HG02798 (cell line): ENCODE data around the gene ANOS1.
"Not testable (repeated sequence)": the region's sequence is repeated elsewhere in the genome, so short reads cannot be mapped to it uniquely, and the experiment has no call there.

ENCODE experiments used
- ATAC-seq: cut with Tn5 transposase; IDR thresholded peaks from one replicate; pipeline ENCODE4 v1.9.1; 2021; ENCODE audit warnings: mild to moderate bottlenecking; ENCODE audit not compliant: unreplicated experiment, poor library complexity

ANOS1 gene, protein sequence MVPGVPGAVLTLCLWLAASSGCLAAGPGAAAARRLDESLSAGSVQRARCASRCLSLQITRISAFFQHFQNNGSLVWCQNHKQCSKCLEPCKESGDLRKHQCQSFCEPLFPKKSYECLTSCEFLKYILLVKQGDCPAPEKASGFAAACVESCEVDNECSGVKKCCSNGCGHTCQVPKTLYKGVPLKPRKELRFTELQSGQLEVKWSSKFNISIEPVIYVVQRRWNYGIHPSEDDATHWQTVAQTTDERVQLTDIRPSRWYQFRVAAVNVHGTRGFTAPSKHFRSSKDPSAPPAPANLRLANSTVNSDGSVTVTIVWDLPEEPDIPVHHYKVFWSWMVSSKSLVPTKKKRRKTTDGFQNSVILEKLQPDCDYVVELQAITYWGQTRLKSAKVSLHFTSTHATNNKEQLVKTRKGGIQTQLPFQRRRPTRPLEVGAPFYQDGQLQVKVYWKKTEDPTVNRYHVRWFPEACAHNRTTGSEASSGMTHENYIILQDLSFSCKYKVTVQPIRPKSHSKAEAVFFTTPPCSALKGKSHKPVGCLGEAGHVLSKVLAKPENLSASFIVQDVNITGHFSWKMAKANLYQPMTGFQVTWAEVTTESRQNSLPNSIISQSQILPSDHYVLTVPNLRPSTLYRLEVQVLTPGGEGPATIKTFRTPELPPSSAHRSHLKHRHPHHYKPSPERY

DNA sequence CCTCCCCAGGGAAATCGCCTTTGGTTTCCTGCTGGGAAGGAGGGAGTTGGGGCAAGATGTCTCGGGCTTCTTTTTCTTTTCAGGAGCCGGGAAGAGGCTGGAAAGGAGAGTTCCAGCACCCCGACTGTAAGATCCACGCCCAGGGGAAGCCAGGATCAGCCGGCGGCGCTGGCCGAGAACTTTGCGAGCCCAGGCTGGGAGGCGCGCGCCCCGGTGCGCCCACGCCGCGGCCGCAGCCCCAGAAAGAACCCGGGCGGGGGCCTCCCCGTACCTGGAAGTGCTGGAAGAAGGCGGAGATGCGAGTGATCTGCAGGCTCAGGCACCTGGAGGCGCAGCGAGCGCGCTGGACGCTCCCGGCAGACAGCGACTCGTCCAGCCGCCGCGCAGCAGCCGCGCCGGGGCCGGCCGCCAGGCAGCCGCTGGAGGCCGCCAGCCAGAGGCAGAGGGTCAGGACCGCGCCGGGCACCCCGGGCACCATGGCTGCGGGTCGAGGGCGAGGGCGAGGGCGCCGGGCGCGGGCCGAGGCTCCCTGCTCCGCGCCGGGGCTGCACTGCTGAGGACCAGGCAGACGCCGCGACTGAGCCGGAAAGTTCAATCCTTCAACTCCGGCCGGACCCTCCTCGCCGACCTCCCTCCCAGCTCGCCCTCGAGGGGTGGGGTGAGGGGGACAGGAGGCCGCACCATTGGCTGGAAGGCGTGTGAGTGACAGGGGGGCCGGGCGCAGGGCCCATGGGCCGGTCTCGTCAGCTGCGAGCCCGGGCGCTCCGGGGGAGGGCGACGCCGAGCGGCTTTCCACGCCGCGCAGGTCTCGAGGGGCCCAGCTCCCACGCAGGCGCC is at the start of gene ANOS1:
ANOS1 (minus strand) TSS at position 579 of the 837 bp plus-strand sequence; CDS start at position 478, 101 bp downstream.
- ATAC-seq: no peak

DNA sequence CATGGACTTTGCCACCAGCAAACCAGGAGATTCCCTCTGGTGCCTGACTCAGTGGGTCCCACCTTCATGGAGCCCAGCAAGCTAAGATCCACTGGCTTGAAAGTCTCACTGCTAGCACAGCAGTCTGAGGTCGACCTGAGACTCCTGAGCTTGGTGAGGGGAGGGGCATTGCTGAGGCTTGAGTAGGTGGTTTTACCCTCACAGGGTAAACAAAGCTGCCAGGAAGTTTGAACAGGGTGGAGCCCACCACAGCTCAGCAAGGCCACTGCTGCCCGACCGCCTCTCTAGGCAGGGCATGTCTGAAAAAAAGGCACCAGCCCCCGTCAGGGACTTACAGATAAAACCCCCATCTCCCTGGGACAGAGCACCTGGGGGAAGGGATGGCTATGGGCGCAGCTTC is 41.2 kb upstream of the ANOS1 start:
- ATAC-seq: no peak

DNA sequence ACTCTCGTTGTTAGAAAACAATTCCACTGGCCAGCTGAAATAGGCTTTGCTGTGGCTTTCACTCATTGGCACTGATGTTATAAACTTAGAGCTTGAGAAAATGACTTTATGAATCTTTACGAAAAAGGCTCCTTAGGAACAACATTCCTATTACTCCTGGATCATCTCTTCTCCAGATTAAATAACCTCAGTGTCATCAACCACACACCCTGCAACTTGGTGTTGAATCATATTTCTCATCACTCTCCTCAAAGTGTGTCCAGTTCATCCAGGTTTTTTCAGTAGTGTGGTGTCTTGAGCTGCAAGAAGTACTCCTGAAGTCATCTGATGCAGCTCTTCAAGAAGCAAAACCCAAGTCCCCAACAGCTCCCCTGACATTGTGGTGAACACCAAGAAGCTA is 28.1 kb upstream of the ANOS1 start:
- no peak for ATAC-seq

DNA sequence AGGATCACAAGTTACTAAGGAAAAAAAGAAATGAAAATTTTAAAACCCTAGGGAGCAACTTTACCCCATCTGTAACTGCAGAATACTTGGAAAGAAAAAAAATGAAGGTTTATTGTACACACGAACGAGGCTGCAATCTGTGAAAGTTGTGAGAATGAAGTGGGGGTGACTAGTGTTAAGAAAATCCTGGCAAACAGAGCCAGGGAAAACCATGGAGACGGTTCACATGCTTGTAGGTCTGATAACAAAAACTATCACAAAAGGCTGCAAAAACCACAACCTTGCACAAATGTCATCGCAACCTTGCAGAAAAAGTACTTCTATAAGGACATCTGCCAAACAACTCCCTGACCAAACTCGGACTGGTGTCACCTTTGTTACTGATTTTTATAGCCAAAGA is 26.8 kb upstream of the ANOS1 start:
- ATAC-seq: not testable (repeated sequence)

DNA sequence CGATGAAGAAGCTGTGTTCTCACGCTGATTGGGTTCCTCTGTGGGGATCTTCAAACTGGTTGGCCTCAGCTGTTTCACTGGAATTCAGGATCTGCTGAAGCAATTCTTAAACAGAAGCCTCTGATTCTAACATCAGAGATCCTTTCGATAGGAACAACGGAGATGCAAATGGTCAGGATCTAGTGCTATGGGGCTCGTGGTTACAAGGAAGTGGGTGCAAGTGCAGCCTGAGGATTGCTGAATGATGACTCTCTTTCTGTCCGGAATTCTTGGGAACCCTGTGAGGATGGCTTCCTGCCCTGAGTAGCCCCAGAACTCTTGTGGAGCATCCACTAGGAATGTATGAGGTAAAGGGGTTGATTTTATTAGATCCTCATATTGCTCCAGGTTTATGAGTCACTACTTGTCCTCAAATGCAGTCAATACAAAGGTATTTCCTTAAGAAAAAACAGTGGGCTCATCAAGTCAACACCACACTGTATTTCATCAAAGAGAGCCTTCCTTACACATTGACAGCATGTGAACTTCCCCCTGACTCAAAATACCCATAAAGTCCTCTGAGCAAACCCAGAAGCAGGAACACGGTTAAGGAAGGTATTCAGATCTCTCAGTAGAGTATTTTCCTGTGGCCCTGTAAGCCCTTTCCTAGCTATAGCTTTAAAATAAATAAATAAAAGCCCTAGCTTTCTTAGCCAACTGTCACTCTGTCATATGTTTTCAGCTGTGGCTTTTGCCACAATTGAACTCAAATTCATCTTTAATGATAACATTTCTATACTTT is 25.9 kb upstream of the ANOS1 start:
- ATAC-seq: not testable (repeated sequence)

DNA sequence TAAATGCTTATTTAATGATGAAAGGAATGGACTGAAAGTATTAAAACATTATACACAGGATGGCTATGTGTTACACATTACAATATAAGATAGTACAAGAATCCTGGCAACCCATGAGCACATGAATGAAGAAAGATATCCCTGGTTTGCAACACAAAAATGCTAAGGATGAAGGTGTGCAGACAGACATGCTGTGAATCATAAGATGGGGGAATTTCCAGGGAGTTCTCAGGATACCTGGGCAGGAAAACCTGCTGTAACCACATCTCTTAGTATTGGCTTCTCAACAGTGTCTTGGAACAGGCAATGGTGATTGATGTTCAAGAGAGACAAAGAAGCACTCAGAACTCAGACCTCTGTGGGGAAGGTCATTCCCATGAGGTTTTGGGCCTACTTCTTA is 23.9 kb upstream of the ANOS1 start:
- no peak for ATAC-seq

DNA sequence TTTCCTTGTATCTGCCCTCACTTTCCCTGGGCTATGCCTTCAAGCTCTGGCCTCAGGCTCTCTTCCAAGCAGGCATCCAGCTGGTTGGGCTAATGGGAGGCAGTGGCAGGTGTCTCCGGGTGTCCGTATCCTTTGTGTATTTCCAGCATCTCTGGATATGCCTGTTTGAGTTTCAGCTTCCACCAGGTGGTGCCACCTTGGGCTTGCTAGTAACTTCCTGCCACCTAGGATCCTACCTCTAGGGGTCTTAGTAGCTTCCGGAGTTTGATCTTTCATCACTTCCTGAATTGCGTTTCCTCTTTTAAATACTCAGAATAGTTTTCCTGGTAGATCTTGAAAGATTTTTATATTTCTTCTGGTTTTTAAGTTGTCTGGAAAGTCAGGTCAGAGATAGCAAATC is 23.2 kb upstream of the ANOS1 start:
- ATAC-seq: no peak

DNA sequence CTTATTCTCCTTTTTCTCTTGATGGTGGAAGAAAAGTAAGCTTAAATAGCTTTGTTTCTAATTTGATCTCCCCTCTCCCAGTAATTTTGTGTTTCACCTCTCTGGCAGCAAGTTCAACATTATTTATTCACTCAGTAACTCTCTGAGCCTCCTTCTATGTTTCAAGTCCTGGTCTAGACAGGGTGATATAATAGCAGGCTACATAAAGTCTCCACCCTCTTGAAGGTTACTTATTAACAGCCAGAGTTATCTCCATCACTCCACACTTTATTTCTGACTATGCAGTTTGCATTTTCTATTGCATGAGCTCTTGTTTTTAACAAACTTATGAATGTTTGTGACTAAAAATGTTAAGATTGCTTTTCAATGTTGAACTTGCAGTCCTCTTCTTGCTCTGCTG is 17.8 kb upstream of the ANOS1 start:
- ATAC-seq: no peak

DNA sequence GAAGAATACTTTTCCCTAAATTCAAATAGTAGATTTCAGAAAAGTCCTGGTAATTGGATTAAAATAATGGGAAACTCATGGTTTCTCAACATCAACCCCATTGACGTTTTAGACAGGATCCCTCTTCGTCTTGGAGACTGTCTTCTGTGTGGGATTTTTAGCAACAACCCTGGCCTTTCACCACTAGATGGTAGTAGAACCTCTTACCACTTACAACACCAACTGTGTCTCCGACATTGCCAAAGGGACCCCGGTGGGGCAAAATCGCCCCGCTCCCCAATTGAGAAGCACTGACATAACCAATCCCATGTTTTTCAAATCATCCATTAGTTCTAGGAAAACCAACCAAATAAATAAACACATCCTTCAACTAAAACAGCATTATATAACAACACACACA is 16.9 kb upstream of the ANOS1 start:
- peak; percentile 36 for ATAC-seq

DNA sequence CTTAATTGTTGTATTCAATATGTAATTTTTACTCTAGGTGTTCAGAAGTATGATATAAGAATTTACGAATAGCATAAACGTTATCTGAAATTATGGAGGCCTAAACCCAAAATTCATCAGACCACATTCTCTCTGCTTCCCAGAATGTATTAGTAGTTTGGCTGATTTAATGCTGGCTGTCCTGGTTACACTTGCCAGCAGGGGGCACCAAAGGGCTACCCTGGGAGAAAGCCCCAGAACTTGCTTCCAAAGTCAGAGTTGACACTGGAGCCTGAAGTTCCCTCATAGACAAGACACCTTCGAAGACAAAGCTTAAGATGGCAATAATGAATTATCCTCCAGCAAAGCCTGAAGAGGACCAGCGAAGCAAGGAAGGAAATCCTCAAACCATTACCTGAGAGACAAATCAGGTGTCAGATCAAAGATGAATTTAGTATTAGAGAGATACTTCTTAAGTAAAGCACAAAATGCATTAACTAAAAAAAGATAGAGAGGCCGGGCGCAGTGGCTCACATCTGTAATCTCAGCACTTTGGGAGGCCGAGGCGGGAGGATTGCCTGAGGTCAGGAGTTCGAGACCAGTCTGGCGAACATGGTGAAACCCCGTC is 11.3 kb upstream of the ANOS1 start:
- no peak for ATAC-seq

DNA sequence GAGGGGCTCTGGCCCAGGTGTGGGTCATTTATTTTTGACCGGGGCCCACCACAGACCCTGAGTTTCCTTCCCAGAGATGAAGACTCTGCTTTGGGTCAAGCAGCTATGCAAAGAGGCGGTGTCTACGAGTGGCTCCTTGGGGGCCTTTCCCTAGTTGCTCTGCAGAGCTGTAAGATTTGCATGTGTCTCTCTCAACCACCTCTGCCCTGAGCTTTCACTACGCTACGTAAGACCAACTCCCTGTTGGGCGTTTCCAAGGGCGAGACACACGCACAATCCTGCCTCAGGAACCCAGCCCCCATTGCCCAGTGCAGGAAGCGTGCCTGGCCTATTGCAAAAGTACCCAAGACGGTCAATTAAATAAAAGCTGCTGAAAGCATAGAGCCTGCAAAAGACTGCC is 10.0 kb upstream of the ANOS1 start:
- no peak for ATAC-seq

DNA sequence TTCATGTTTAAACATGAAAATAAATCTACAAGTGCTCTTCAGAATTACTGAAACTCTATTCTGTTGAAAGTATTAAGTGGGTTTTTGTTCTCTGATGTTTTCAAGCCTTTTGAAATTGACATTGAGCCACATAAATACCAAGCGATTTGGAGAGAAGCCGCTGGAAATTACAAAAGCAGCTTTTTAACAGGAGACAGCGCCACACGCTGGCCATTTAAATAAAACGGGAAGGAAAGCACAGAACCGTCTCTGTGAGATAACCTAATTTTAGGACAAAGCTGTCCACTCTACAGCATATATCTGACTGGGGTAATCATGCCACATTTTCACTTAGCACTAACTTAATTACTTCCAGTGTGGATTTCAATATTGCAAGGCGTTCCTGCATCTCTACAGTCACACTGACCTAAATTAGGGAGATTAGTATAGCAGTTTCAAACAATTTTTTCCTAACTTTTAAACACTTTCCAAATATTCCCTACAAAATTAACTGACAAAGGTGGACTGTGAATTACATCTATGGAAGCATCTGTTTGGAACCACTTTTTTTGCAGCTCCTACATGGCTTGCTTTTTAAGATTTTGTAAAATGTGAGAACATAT is 6.8 kb upstream of the ANOS1 start:
- no peak for ATAC-seq

DNA sequence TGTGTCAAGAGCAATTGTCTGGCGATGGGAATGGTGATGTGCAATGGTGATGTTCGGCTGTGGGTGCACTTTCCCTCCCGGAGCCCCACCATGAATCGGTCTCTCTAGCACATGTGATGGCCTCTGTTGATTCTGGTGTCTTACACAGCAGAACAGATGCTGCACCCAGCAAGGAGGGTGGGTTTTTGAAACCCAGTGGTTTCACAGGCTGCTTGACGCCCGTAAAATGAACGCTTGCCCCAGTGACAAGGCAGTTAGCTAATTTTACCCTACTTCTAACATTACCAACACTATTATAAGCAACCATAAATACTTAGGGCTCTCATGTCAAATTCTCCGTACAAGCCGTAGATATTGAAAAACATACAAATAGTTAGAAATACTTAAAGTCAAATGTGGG is 5.9 kb upstream of the ANOS1 start:
- ATAC-seq: no peak

DNA sequence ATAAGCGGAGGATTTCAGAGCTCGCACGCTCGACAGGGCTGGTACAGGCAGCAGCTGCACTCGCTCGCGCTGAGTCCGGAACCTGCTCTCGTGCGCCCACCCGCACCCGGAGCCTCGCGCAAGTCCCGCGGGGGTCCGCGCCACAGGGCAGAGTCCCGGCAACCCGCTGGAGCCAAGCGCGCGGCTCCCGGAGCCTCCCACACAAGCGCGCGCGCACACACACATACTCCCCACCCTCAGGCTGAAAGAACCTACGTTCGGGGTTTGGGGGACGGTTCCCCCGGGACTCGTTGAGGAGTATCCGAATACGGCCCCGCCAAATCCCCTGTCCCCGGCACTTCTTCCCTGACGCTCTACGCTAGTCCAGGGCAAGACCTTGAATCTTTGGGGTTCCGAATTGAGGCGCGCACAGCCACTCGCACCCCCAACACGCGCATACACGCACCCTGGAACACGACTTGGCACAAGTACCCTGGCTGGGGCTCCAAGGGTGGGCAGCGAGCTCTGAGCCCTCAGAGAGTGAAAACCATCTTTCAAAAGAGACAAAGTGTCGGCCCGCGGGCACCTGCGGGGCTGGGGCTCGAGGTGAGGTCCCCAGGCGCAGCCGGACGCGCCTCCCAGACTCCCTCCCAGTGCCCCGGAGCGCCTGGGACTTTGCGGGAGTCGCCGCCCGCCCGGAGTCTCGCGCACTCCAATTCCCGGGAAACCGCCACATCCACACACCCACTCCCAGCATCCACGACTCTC is 952 bp downstream of the ANOS1 start:
- no peak for ATAC-seq

DNA sequence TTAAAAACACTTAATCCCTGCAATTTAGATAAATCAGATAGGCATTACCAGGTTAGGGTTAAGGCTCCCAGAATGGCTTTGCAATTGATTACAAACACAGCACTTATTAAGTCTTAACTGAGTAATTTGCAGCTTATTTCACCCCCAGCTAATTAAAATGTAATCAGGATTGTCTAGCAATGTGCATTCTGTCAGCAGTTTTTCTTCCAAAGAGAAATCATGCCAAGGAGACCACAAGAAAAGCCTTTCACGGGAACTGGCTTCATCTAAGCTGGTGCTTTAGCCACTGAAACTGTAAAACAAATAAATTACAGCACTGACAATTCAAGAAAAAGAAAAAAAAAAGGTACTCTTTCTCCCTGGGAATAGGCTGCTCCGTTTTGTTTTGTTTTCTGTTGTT is 2.1 kb downstream of the ANOS1 start:
- ATAC-seq: no peak

DNA sequence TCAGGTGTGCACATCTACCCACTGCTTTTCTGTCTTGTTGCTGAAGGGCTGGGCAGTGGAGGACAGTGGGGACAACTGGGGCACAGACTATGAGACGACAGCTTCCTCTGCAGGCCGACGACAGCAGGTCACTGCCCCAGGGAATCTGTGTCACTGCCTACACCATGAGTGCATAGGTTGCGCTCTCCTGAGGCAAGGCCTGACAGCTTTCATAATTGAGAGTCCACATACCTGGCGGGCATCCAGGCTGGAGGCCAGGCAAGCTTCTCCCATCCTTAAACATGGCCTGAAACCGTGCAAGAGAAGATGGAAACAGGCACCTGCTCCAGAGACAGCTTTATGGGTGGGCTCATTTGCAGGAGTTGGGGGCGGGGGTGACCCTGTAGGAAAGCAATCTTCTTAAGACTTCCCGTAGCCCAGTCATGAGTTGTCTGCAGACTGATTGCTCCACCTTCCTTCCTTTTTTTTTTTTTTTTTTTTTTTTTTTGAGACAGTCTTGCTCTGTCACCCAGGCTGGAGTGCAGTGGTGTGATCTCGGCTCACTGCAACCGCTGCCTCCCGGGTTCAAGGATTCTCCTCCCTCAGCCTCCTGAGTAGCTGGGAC is 2.9 kb downstream of the ANOS1 start:
- ATAC-seq: no peak

DNA sequence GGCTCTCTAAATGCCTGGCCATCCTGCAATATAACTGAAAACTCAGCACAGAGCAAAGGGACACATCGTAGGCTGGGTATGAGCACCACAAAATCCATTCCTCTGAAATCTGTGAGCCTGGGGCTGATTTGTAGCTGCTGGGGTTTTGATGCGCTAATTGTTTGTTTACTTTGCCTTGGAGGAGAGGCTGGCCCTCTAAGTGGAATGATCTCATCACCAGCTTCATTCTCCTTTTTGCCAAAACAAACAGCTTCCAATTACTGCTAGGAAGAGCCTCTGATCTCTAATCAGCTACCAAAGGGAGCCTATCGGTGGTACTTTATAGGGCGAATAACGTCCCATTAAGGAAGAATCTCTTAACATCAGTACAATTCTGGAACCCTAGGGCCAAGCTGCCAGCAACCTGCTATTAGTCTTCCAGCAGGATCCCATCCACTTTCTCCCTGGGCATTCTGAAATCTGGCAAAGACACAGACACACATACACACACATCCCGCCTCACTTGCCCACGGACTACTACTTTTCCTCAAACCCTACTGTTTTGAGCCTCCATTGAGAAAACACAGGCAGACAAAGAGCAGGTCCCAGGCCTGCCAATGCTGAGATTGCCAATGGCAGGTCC is 5.8 kb downstream of the ANOS1 start:
- ATAC-seq: no peak

DNA sequence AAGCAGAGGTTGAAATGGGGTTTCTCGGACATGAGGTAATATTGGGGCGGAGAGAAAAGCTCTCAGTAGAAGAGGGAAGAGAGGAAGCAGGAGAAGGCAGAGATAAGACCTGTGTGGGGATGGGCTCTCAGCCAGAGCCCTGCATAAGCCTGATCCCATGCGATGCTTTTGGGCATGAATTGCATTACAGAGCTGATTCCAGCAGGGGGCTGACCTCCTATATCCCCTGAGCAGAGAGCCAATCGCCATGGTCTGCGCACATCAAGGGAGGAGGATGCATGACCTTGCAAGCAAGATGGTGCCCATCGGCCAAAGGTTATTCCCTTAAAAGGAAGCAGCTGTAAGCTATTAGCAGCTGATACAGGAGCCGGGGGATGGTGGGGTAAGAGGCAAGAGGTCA is 7.6 kb downstream of the ANOS1 start:
- ATAC-seq: no peak
